Anterior cingulate cortex (tissue), 58 donors: ENCODE results near the gene RAB24.

ENCODE experiments used
- DNase-seq, 58 donors: peaks; one replicate each; lab custom pipeline; 2025; lab: John Stamatoyannopoulos, UW

Gene RAB24

GRCh38 chr5:177333420-177334154 lies 30.1 kb upstream of the RAB24 start:
- no peak for DNase-seq

- no peak for DNase-seq
Observed at GRCh38 chr5:177332896-177333260, 29.4 kb upstream of the RAB24 start.

- DNase-seq, result no peak
Observed at GRCh38 chr5:177332031-177332895, 28.7 kb upstream of the RAB24 start.

- no peak for DNase-seq
Observed at GRCh38 chr5:177330991-177331842, 27.7 kb upstream of the RAB24 start.

- no peak for DNase-seq
Observed at GRCh38 chr5:177329883-177330282, 26.4 kb upstream of the RAB24 start.

- no peak for DNase-seq
Observed at GRCh38 chr5:177328545-177329231, 25.2 kb upstream of the RAB24 start.

- no peak for DNase-seq
Observed at GRCh38 chr5:177327539-177328522, 24.3 kb upstream of the RAB24 start.

GRCh38 chr5:177325868-177326381 lies 22.4 kb upstream of the RAB24 start:
- no peak for DNase-seq

- DNase-seq, result peak in 3 of 58 donors; percentile 5 to 29 (median 23)
Observed at GRCh38 chr5:177320879-177321278, 17.4 kb upstream of the RAB24 start.

- DNase-seq, result no peak
Observed at GRCh38 chr5:177319913-177320588, 16.5 kb upstream of the RAB24 start.

- peak in 44 of 58 donors; percentile 11 to 86 (median 37) for DNase-seq
Observed at GRCh38 chr5:177317959-177318377, 14.4 kb upstream of the RAB24 start.

- no peak for DNase-seq
Observed at GRCh38 chr5:177316005-177316404, 12.5 kb upstream of the RAB24 start.

GRCh38 chr5:177315411-177315810 lies 11.9 kb upstream of the RAB24 start:
- no peak for DNase-seq

- DNase-seq, result no peak
Observed at GRCh38 chr5:177314376-177315342, 11.1 kb upstream of the RAB24 start.

GRCh38 chr5:177313561-177314259 lies 10.2 kb upstream of the RAB24 start:
- DNase-seq, result no peak

- no peak for DNase-seq
Observed at GRCh38 chr5:177312649-177313181, 9.2 kb upstream of the RAB24 start.
